HCT116 (cell line): ENCODE results near the gene HMGN1.

Source experiments
- CBX3 ChIP-seq: IDR thresholded peaks from 2 replicates; pipeline ENCODE4 v1.6.1; 2012; ENCODE audit warnings: low read depth
- CTCF ChIP-seq, 3 experiments: fragments of 200-600 bp in 1 of 3; sonication (generic) in 1 of 3; IDR thresholded peaks in 2 of 3; conservative IDR thresholded peaks in 1 of 3; 2 replicates each; pipeline ENCODE4 v1.5.1; 2012 to 2017; ENCODE audit warnings: low read depth in 2 of 3, low read length in 2 of 3, antibody characterized with exemption in 1 of 3, borderline replicate concordance in 1 of 3, control low read depth in 1 of 3, mild to moderate bottlenecking in 1 of 3, mixed read lengths in 1 of 3, mixed run types in 1 of 3, moderate library complexity in 1 of 3; ENCODE audit not compliant: insufficient read depth in 1 of 3
- EZH2 ChIP-seq: fragments of 200-600 bp; sonication (generic); IDR thresholded peaks from 2 replicates; pipeline ENCODE4 v1.6.1; 2017; ENCODE audit warnings: antibody characterized with exemption, mixed run types
- EZH2phosphoT487 ChIP-seq: fragments of 200-600 bp; IDR thresholded peaks from 2 replicates; pipeline ENCODE4 v1.6.1; 2018; ENCODE audit warnings: antibody characterized with exemption, borderline replicate concordance
- JUND ChIP-seq: IDR thresholded peaks from 2 replicates; pipeline ENCODE4 v1.6.1; 2012
- POLR2A ChIP-seq: IDR thresholded peaks from 2 replicates; pipeline ENCODE4 v1.7.0; 2011; ENCODE audit warnings: borderline replicate concordance; ENCODE audit not compliant: insufficient read depth, insufficient read length; ENCODE audit errors: extremely low read depth
- POLR2AphosphoS5 ChIP-seq: IDR thresholded peaks from 2 replicates; pipeline ENCODE4 v1.6.1; 2011; ENCODE audit warnings: mild to moderate bottlenecking, low read depth, low read length, moderate library complexity
- REST ChIP-seq: IDR thresholded peaks from 2 replicates; pipeline ENCODE4 v1.6.1; 2012; ENCODE audit warnings: low read depth
- TCF7L2 ChIP-seq: IDR thresholded peaks from 2 replicates; pipeline ENCODE4 v1.7.0; 2011; ENCODE audit warnings: borderline replicate concordance, inconsistent platforms; ENCODE audit not compliant: insufficient read depth, insufficient read length; ENCODE audit errors: extremely low read depth
- YY1 ChIP-seq: IDR thresholded peaks from 2 replicates; pipeline ENCODE4 v1.6.1; 2011; ENCODE audit warnings: low read length, low read depth, moderate library complexity, mild to moderate bottlenecking; ENCODE audit not compliant: insufficient replicate concordance; ENCODE audit errors: extremely low read depth
- ZFX ChIP-seq: fragments of 450-650 bp; IDR thresholded peaks from 2 replicates; pipeline ENCODE4 v1.6.1; 2017
- ZNF274 ChIP-seq: fragments of 200-500 bp; sonication (Bioruptor generic); IDR thresholded peaks from 2 replicates; pipeline ENCODE4 v1.6.1; 2014; ENCODE audit warnings: mild to moderate bottlenecking, low read depth, low read length, inconsistent platforms
- TF ChIP-seq, protein P1 (sequence below): IDR thresholded peaks from 2 replicates; pipeline ENCODE4 v1.6.1; 2012

DNA sequence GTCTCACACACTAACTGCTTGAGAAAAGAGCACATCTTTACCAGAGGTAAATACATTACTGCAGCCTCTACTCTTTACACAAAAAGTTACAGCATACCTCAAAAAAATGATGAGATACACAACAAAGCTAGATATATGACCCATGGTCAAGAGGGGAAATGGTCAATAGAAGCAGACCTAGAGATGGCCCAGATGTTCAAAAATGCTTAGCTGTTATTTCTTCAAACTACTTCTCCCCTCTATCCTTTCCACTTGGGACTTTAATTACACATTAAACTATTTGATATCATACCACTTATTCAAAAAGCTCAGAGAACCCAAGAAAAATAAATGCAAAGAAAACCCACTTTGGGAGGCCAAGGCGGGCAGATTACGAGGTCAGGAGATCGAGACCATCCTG, 48.3 kb downstream of the HMGN1 start:
- TF ChIP-seq POLR2A (no peak), JUND (no peak), CTCF (IDR thresholded peaks at IDR 0.05 in 2 of 3, conservative IDR thresholded peaks at IDR 0.05 in 1 of 3; ENCODE audit: borderline replicate concordance in 1 of 3, insufficient read depth in 1 of 3, low read depth in 2 of 3, low read length in 2 of 3) (no peak), REST (no peak), POLR2AphosphoS5 (no peak), ZFX (no peak), TCF7L2 (no peak), EZH2 (no peak), YY1 (no peak), CBX3 (no peak), EZH2phosphoT487 (no peak), ZNF274 (no peak)
- TF ChIP-seq, protein P1, sequence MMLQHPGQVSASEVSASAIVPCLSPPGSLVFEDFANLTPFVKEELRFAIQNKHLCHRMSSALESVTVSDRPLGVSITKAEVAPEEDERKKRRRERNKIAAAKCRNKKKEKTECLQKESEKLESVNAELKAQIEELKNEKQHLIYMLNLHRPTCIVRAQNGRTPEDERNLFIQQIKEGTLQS, result no peak
